Esophagus squamous epithelium (tissue), 5 donors: ENCODE results near the gene GSTM2. TPM values are rescaled to one million over a fixed set of nuclear protein-coding genes. Genes with fewer than 3 reads are reported as not detected.
"Not testable (repeated sequence)": the region's sequence is repeated elsewhere in the genome, so short reads cannot be mapped to it uniquely, and the experiment has no call there.

Experiments
- DNase-seq: peaks from one replicate; lab custom pipeline; 2025; lab: John Stamatoyannopoulos, UW
- H3K27ac ChIP-seq, 4 donors: fragments of 200-600 bp; sonication (generic); one replicate each; pipeline ENCODE4 v1.5.1; 2016 to 2019; ENCODE audit warnings: mild to moderate bottlenecking in 1 of 4
- H3K27me3 ChIP-seq, 4 donors: fragments of 200-600 bp; sonication (generic); 1 replicate in 3 of 4; 2 replicates in 1 of 4; pipeline versions ENCODE4 v1.5.1 to v1.6.0; 2017 to 2021; ENCODE audit warnings: antibody characterized with exemption in 1 of 4
- H3K36me3 ChIP-seq, 3 donors: fragments of 200-600 bp; sonication (generic); one replicate each; pipeline ENCODE4 v1.5.1; 2016 to 2019
- H3K4me1 ChIP-seq, 3 donors: fragments of 200-600 bp; sonication (generic); one replicate each; pipeline ENCODE4 v1.5.1; 2017 to 2019
- H3K4me3 ChIP-seq, 4 donors: fragments of 200-600 bp; sonication (generic); 1 replicate in 3 of 4; 2 replicates in 1 of 4; pipeline ENCODE4 v1.5.1; 2016 to 2019; ENCODE audit warnings: mild to moderate bottlenecking in 2 of 4, moderate library complexity in 1 of 4
- H3K9me3 ChIP-seq, 3 donors: fragments of 200-600 bp; sonication (generic); one replicate each; pipeline ENCODE4 v1.5.1; 2016 to 2019
- POLR2A ChIP-seq, 4 donors: fragments of 450-650 bp; IDR thresholded peaks; one replicate each; pipeline ENCODE4 v1.6.1; 2017; ENCODE audit warnings: antibody characterized with exemption in 4 of 4, mild to moderate bottlenecking in 4 of 4, moderate library complexity in 3 of 4
- WGBS, 2 donors: methylation state at CpG; one replicate each; pipeline ENCODE4 v1.1.5; 2018; 5-methylcytosine and 5-hydroxymethylcytosine counted together
- intact Hi-C: fragments of 100-400 bp; cut with DNase I; formaldehyde crosslinking; loops from one replicate; pipeline ENCODE4 v1.15.0; 2022
- total RNA-seq, 4 donors: library from RNA; depleted of rRNA; stranded (reverse); fragments of >200 nt; gene quantifications; one replicate each; pipeline ENCODE4 v1.1.0, GENCODE V29; 2016
- TF ChIP-seq, protein P1 (sequence below), 6 experiments: fragments of 450-650 bp in 4 of 6; fragments of 200-600 bp in 2 of 6; sonication (generic) in 2 of 6; IDR thresholded peaks; one replicate each; pipeline ENCODE4 v1.5.1; 2016 to 2019; ENCODE audit warnings: antibody characterized with exemption in 6 of 6, mild to moderate bottlenecking in 4 of 6, moderate library complexity in 4 of 6
- donor health status: DM: yes; HTN: yes; CAD: no.

The GSTM2 gene
- total RNA-seq, 4 donors from 2014 or later: 17.8 to 87.9 (median 46.2) TPM

DNA sequence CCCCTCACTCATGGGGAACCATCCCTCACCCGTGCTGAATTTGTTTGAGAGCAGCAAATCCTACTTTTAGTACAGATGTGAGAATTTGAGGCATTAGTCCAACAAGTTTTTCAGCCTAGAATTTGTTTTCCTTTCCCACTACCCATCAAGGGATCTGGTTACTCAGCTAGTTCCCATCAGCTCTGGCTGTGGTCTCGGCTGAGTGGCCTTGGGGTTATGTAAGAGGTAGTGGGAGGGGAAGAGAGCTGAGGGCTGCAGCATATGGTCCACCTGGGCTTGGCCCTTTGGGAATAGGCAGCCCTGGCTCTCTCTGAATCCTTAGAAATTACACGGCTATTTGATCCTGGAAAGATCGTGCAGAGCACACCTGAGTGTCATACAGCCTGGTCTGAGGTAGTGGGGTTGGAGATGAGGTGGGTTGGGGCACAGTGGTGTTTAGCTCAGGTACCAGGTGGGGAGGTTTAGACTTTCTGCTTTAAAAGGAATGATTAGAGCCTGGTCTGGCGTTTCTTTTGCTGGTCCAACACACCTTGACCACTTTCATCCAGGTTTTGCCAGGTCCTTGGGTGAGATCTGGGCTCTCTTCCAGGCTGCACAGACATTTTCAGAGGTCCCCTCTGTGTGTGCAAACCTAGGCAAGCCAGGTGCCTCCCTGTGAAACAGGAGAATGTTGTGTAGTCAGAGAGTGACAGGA is 7.7 kb upstream of the GSTM2 start:
- WGBS, 2 donors: 75 to 81% methylated on average over 4 to 5 of the region's 5 CpGs
- TF ChIP-seq POLR2A (IDR thresholded peaks at IDR 0.05): no peak
- TF ChIP-seq, protein P1, sequence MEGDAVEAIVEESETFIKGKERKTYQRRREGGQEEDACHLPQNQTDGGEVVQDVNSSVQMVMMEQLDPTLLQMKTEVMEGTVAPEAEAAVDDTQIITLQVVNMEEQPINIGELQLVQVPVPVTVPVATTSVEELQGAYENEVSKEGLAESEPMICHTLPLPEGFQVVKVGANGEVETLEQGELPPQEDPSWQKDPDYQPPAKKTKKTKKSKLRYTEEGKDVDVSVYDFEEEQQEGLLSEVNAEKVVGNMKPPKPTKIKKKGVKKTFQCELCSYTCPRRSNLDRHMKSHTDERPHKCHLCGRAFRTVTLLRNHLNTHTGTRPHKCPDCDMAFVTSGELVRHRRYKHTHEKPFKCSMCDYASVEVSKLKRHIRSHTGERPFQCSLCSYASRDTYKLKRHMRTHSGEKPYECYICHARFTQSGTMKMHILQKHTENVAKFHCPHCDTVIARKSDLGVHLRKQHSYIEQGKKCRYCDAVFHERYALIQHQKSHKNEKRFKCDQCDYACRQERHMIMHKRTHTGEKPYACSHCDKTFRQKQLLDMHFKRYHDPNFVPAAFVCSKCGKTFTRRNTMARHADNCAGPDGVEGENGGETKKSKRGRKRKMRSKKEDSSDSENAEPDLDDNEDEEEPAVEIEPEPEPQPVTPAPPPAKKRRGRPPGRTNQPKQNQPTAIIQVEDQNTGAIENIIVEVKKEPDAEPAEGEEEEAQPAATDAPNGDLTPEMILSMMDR (IDR thresholded peaks at IDR 0.05): no peak
- no peaks in the 10 kb centered on the region for H3K27me3 ChIP-seq
- intact Hi-C loops: no loop called here
- no peaks in the 10 kb centered on the region for H3K9me3 ChIP-seq
- H3K4me3 ChIP-seq: no peak overlapping the region
- H3K27ac ChIP-seq: no peak overlapping the region
- H3K36me3 ChIP-seq: peaks cover 0 to 48% (median 4%) of the 10 kb centered on the region in 3 donors
- DNase-seq: no peak
- peaks cover 0 to 21% (median 9%) of the 10 kb centered on the region in 3 donors for H3K4me1 ChIP-seq

DNA sequence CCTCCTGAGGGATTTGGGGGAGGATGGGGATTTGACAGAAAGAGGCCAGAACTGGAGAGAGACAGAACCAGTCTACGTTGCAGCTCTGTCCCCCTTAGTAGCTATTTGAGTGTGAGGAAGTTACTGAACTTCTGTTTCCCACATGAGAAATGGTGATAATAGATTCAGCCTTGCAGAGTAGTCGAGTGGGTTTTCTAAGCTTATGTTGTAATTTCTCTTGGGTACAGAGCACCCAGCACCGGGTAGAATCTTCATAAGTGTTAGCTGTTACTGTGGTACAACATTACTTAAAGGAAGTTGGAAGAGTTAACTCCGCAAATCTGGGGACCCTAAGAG is 7.2 kb upstream of the GSTM2 start:
- H3K4me1 ChIP-seq: peaks cover 0 to 16% (median 4%) of the 10 kb centered on the region in 3 donors

DNA sequence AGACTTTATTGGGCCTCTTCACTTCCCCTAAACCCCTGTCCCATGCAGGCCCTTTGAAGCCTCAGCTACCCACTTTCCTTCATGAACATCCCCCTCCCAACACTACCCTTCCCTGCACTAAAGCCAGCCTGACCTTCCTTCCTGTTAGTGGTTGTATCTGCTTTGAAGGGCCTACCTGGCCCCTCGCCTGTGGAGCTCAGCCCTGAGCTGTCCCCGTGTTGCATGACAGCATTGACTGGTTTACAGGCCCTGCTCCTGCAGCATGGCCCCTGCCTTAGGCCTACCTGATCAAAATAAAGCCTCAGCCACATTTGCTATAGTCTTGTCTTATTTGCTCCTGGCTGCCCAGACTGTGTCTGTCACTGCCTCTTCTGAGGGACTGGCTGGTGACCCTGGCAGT is 6.5 kb upstream of the GSTM2 start:
- Histone ChIP-seq H3K4me1 (peaks cover 0 to 12% (median 4%) of the 10 kb centered on the region in 3 donors), H3K27ac (no peak overlapping the region), H3K9me3 (no peaks in the 10 kb centered on the region), H3K27me3 (no peaks in the 10 kb centered on the region), H3K36me3 (peaks cover 0 to 48% (median 4%) of the 10 kb centered on the region in 3 donors), H3K4me3 (no peak overlapping the region)
- intact Hi-C loops: no loop called here
- TF ChIP-seq POLR2A (IDR thresholded peaks at IDR 0.05): no peak
- TF ChIP-seq, protein P1 (IDR thresholded peaks at IDR 0.05): no peak
- 71 to 89% methylated on average over 2 of the region's 2 CpGs for WGBS, 2 donors
- DNase-seq: no peak

More for the DNA sequence above, 7.2 kb upstream of the GSTM2 start:
- 56 to 70% methylated on average over 3 to 4 of the region's 4 CpGs for WGBS, 2 donors
- H3K4me3 ChIP-seq, intact Hi-C loops, H3K27me3 ChIP-seq, DNase-seq, H3K27ac ChIP-seq, H3K9me3 ChIP-seq: not testable (repeated sequence)
- peaks cover 0 to 48% (median 4%) of the 10 kb centered on the region in 3 donors for H3K36me3 ChIP-seq

DNA sequence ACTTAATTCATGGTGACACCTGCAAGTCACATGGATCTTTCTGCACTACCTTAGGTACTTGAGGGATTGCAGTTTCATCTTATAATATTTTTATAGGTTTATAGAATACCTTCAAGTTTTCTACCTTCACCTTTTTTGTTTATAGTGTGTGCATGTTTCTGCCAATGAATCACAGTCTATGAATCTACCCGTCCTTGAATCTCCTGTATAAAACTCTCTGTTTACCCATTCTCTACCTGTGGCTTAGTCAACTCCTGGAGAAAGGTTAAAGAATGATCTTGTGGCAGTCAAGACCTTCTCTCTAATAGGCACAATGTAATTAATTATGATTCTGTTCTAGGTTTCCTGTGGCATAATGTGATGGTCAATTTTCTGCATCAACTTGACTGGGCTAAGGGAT is 3.2 kb upstream of the GSTM2 start:
- H3K36me3 ChIP-seq: peaks cover 0 to 32% (median 4%) of the 10 kb centered on the region in 3 donors
- no peak overlapping the region for H3K4me3 ChIP-seq
- TF ChIP-seq POLR2A (IDR thresholded peaks at IDR 0.05): no peak
- TF ChIP-seq, protein P1 (IDR thresholded peaks at IDR 0.05): no peak
- H3K4me1 ChIP-seq: peaks cover 12 to 21% (median 14%) of the 10 kb centered on the region in 3 donors
- DNase-seq: no peak
- 61 to 76% methylated on average over 1 of the region's 1 CpG for WGBS, 2 donors
- no peaks in the 10 kb centered on the region for H3K27me3 ChIP-seq
- intact Hi-C loops: no loop called here
- no peaks in the 10 kb centered on the region for H3K9me3 ChIP-seq
- H3K27ac ChIP-seq: no peak overlapping the region

DNA sequence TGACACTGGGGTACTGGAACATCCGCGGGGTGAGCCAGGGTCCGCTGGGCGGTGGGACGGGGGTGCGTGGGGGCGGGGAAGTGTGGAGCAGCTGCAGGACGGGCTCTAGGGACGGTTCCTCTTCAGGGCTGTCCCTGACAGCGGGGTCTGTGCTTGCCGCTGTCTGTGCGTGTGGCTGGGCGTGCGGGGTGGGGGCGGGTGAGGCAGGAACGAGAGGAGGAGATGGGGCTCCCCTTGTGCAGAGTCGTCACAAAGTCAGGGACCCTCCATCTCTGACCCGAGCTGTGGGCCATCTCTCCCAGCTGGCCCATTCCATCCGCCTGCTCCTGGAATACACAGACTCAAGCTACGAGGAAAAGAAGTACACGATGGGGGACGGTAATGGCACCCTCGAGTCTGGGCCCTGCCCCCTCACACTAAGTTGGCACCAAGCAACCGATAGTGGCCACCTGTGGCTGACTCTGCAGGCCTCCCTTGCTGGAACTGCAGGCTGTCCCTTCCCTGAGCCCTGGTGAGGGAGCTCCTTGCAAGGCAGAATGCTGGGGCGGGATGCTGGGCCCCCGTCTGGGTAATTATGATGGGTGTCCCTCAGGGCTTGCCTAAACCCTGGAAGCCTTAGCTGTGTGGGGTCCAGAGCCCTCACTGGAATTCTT is 392 bp downstream of the GSTM2 start:
- intact Hi-C loops: no loop called here

More for the DNA sequence above, 392 bp downstream of the GSTM2 start:
- 9 to 13% methylated on average over 7 to 14 of the region's 26 CpGs for WGBS, 2 donors
- Histone ChIP-seq H3K36me3 (peaks cover 0 to 26% (median 0%) of the 10 kb centered on the region in 3 donors), H3K27ac (peak overlapping the region; percentile 9 to 68 (median 66)), H3K27me3 (no peaks in the 10 kb centered on the region), H3K4me3 (peak overlapping the region; percentile 39 to 79 (median 60)), H3K9me3 (no peaks in the 10 kb centered on the region), H3K4me1 (peaks cover 12 to 22% (median 14%) of the 10 kb centered on the region in 3 donors)
- TF ChIP-seq, protein P1 (IDR thresholded peaks at IDR 0.05): no peak
- no peak for TF ChIP-seq POLR2A (IDR thresholded peaks at IDR 0.05)
- DNase-seq: no peak
